NCI-H748 (cell line): Measurements from ENCODE around the gene DNAJC5.
A peak's percentile ranks its signal among the peaks of the same experiment; 100 is the strongest.
"Not testable (repeated sequence)": the region's sequence is repeated elsewhere in the genome, so short reads cannot be mapped to it uniquely, and the experiment has no call there.

ENCODE experiments used
- DNase-seq: peaks from one replicate; lab custom pipeline; 2025; ENCODE audit not compliant: unreplicated experiment; lab: John Stamatoyannopoulos, UW

The DNAJC5 gene

GRCh38 chr20:63894358-63895201, at the start of gene DNAJC5:
DNAJC5 (plus strand) TSS chr20:63895126; CDS start chr20:63928346, 33,220 bp downstream.
- DNase-seq, result peak; percentile 87

- no peak for DNase-seq
Measured at GRCh38 chr20:63846128-63846771, 48.7 kb upstream of the DNAJC5 start.

- no peak for DNase-seq
Measured at GRCh38 chr20:63846888-63847236, 48.1 kb upstream of the DNAJC5 start.

GRCh38 chr20:63847237-63848002, 47.5 kb upstream of the DNAJC5 start:
- no peak for DNase-seq

GRCh38 chr20:63848003-63848911, 46.7 kb upstream of the DNAJC5 start:
- no peak for DNase-seq

GRCh38 chr20:63850689-63851547, 44.0 kb upstream of the DNAJC5 start:
- DNase-seq, result no peak

- DNase-seq, result not testable (repeated sequence)
Measured at GRCh38 chr20:63851548-63851943, 43.4 kb upstream of the DNAJC5 start.

- DNase-seq, result not testable (repeated sequence)
Measured at GRCh38 chr20:63853733-63854068, 41.2 kb upstream of the DNAJC5 start.

- no peak for DNase-seq
Measured at GRCh38 chr20:63854069-63854765, 40.7 kb upstream of the DNAJC5 start.

GRCh38 chr20:63854766-63855362, 40.1 kb upstream of the DNAJC5 start:
- no peak for DNase-seq

- no peak for DNase-seq
Measured at GRCh38 chr20:63855363-63856097, 39.4 kb upstream of the DNAJC5 start.

GRCh38 chr20:63856098-63856511, 38.8 kb upstream of the DNAJC5 start:
- DNase-seq, result no peak

GRCh38 chr20:63857764-63858392, 37.0 kb upstream of the DNAJC5 start:
- DNase-seq, result no peak

- no peak for DNase-seq
Measured at GRCh38 chr20:63858393-63859165, 36.3 kb upstream of the DNAJC5 start.

GRCh38 chr20:63859166-63859699, 35.7 kb upstream of the DNAJC5 start:
- DNase-seq, result no peak

GRCh38 chr20:63860325-63861051, 34.4 kb upstream of the DNAJC5 start:
- DNase-seq, result no peak
